ENCODE results near the gene CMAS.

DNA sequence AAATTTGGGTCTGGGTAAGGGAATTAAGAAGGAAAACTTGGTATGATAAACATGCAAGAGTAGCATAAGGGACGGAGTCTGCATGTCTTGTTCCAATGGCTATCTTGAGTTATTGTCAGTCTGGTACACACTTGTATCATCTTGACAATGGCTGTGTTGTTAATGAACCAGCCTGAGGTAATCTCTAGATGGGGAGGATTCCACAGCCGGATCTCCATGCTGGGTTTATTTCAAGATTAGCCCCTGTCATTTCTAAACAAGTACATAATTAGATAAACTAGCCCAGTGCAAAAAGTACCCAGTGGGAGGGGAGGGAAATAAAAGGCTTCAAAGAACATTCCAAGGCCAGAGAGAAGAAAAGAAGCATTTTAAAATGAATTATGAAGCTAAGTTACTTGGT lies 16.5 kb upstream of the CMAS start:
- TF ChIP-seq, protein P1, sequence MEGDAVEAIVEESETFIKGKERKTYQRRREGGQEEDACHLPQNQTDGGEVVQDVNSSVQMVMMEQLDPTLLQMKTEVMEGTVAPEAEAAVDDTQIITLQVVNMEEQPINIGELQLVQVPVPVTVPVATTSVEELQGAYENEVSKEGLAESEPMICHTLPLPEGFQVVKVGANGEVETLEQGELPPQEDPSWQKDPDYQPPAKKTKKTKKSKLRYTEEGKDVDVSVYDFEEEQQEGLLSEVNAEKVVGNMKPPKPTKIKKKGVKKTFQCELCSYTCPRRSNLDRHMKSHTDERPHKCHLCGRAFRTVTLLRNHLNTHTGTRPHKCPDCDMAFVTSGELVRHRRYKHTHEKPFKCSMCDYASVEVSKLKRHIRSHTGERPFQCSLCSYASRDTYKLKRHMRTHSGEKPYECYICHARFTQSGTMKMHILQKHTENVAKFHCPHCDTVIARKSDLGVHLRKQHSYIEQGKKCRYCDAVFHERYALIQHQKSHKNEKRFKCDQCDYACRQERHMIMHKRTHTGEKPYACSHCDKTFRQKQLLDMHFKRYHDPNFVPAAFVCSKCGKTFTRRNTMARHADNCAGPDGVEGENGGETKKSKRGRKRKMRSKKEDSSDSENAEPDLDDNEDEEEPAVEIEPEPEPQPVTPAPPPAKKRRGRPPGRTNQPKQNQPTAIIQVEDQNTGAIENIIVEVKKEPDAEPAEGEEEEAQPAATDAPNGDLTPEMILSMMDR (IDR thresholded peaks at IDR 0.05): no peak
- no peak for TF ChIP-seq POLR2A (IDR thresholded peaks at IDR 0.05)

Measured in prostate gland (tissue), 2 donors.